CD14-positive monocyte (primary cell): ENCODE results near the gene CCL26. TPM values are rescaled to one million over a fixed set of nuclear protein-coding genes. Genes with fewer than 3 reads are reported as not detected.

Source experiments
- DNase-seq, 3 donors: peaks; one replicate each; pipeline ENCODE4 v3.0.0-alpha.2; 2011 to 2022
- H2AFZ ChIP-seq: 2 replicates; pipeline ENCODE4 v1.6.0; 2012; ENCODE audit warnings: mild to moderate bottlenecking, low read depth, low read length, inconsistent platforms; ENCODE audit not compliant: insufficient read depth, poor library complexity, severe bottlenecking
- H3K27ac ChIP-seq, 2 donors: 1 replicate in 1 of 2; 2 replicates in 1 of 2; pipeline ENCODE4 v1.5.1; 2012 to 2013; ENCODE audit warnings: low read length in 2 of 2, control low read depth in 1 of 2, inconsistent platforms in 1 of 2, low read depth in 1 of 2, mild to moderate bottlenecking in 1 of 2
- H3K27me3 ChIP-seq, 2 donors: one replicate each; pipeline versions ENCODE4 v1.6.0 to v1.6.1; 2011 to 2013; ENCODE audit warnings: low read length in 2 of 2; ENCODE audit not compliant: control insufficient read depth in 2 of 2, insufficient read depth in 2 of 2
- H3K36me3 ChIP-seq, 2 donors: replicated peaks in 1 of 2; 1 replicate in 1 of 2; 2 replicates in 1 of 2; pipeline versions ENCODE4 v1.5.1 to v1.6.1; 2012 to 2013; ENCODE audit warnings: low read length in 2 of 2, control low read depth in 1 of 2, inconsistent platforms in 1 of 2, mild to moderate bottlenecking in 1 of 2; ENCODE audit not compliant: insufficient read depth in 2 of 2, control insufficient read depth in 1 of 2
- H3K4me1 ChIP-seq, 2 donors: 1 replicate in 1 of 2; 2 replicates in 1 of 2; pipeline versions ENCODE4 v1.5.1 to v1.6.1; 2012 to 2013; ENCODE audit warnings: low read length in 2 of 2, control low read depth in 1 of 2, inconsistent platforms in 1 of 2, mild to moderate bottlenecking in 1 of 2, moderate library complexity in 1 of 2; ENCODE audit not compliant: insufficient read depth in 2 of 2, control insufficient read depth in 1 of 2
- H3K4me2 ChIP-seq: replicated peaks from 2 replicates; pipeline ENCODE3; 2012; ENCODE audit warnings: low read length, moderate library complexity, mild to moderate bottlenecking; ENCODE audit not compliant: poor library complexity, severe bottlenecking; ENCODE audit errors: extremely low read depth
- H3K4me3 ChIP-seq, 3 experiments: fragments of 200-600 bp in 1 of 3; sonication (generic) in 1 of 3; replicated peaks in 1 of 3; 1 replicate in 2 of 3; 2 replicates in 1 of 3; pipeline ENCODE4 v1.5.1; 2011 to 2013; ENCODE audit warnings: low read length in 3 of 3, mild to moderate bottlenecking in 3 of 3, control low read depth in 2 of 3, low read depth in 2 of 3, inconsistent platforms in 1 of 3, moderate library complexity in 1 of 3
- H3K79me2 ChIP-seq: 2 replicates; pipeline ENCODE4 v1.6.0; 2012; ENCODE audit warnings: mild to moderate bottlenecking, control low read depth, inconsistent platforms, low read length, moderate library complexity; ENCODE audit not compliant: insufficient read depth
- H3K9ac ChIP-seq: 2 replicates; pipeline ENCODE4 v1.6.0; 2017; ENCODE audit warnings: low read length, mild to moderate bottlenecking; ENCODE audit not compliant: insufficient read depth, poor library complexity, severe bottlenecking
- H3K9me3 ChIP-seq, 2 donors: replicated peaks in 1 of 2; 1 replicate in 1 of 2; 2 replicates in 1 of 2; pipeline versions ENCODE4 v1.5.1 to v1.6.1; 2012 to 2013; ENCODE audit warnings: low read length in 2 of 2, control low read depth in 1 of 2; ENCODE audit not compliant: control insufficient read depth in 1 of 2, insufficient read depth in 1 of 2
- H4K20me1 ChIP-seq: 2 replicates; pipeline ENCODE4 v1.6.0; 2012; ENCODE audit warnings: mild to moderate bottlenecking, low read length, control low read depth, moderate library complexity; ENCODE audit not compliant: insufficient read depth
- H3K27ac Mint-ChIP-seq, 7 donors: one replicate each; pipeline ENCODE4 v1.8.0; 2020; ENCODE audit warnings: mild to moderate bottlenecking in 7 of 7, mixed read lengths in 7 of 7, moderate library complexity in 6 of 7, inconsistent platforms in 2 of 7
- H3K27me3 Mint-ChIP-seq, 3 donors: one replicate each; pipeline ENCODE4 v1.8.0; 2021 to 2022; ENCODE audit warnings: low read depth in 3 of 3, mild to moderate bottlenecking in 3 of 3, mixed read lengths in 3 of 3, moderate library complexity in 3 of 3, inconsistent platforms in 1 of 3
- H3K36me3 Mint-ChIP-seq, 2 donors: one replicate each; pipeline ENCODE4 v1.8.0; 2020; ENCODE audit warnings: mixed read lengths in 2 of 2, inconsistent platforms in 1 of 2, mild to moderate bottlenecking in 1 of 2
- H3K4me1 Mint-ChIP-seq: one replicate; pipeline ENCODE4 v1.8.0; 2020; ENCODE audit warnings: mild to moderate bottlenecking, mixed read lengths
- H3K4me3 Mint-ChIP-seq, 2 donors: one replicate each; pipeline ENCODE4 v1.8.0; 2020; ENCODE audit warnings: mild to moderate bottlenecking in 2 of 2, mixed read lengths in 2 of 2, moderate library complexity in 1 of 2
- H3K9me3 Mint-ChIP-seq, 7 donors: one replicate each; pipeline ENCODE4 v1.8.0; 2020 to 2022; ENCODE audit warnings: mixed read lengths in 7 of 7, mild to moderate bottlenecking in 6 of 7, moderate library complexity in 6 of 7, inconsistent platforms in 2 of 7
- CTCF ChIP-seq: fragments of 200-600 bp; IDR thresholded peaks from one replicate; pipeline ENCODE4 v1.8.0; 2022; ENCODE audit warnings: antibody characterized with exemption, mild to moderate bottlenecking
- WGBS: methylation state at CpG from one replicate; pipeline ENCODE4 v1.1.5; 2013; ENCODE audit warnings: missing lambda C conversion rate; ENCODE audit not compliant: insufficient coverage; 5-methylcytosine and 5-hydroxymethylcytosine counted together
- intact Hi-C, 2 donors: fragments of 100-400 bp; cut with micrococcal nuclease; formaldehyde crosslinking; loops; one replicate each; pipeline versions ENCODE4 v1.15.0 to v1.15.1; 2023
- polyA plus RNA-seq, 3 donors: library from polyadenylated mRNA; depleted of rRNA in 1 of 3; unstranded in 2 of 3; stranded (reverse) in 1 of 3; fragments of 300-500 nt in 2 of 3; fragments of >200 nt in 1 of 3; fragmentation: Illumina TruSeq in 2 of 3; gene quantifications; 1 replicate in 2 of 3; 2 replicates in 1 of 3; pipeline ENCODE4 v1.2.3, GENCODE V29; 2012 to 2021

Gene CCL26
- polyA plus RNA-seq, 3 donors, result not detected

GRCh38 chr7:75743455-75743859 lies 28.6 kb downstream of the CCL26 start:
- Mint-ChIP-seq H3K4me3 (no peak overlapping the region), H3K36me3 (no peaks in the 10 kb centered on the region), H3K27ac (peak overlapping the region in 1 of 7 donors; percentile 50), H3K9me3 (peaks cover 0 to 3% (median 0%) of the 10 kb centered on the region in 7 donors), H3K27me3 (peaks cover 1 to 7% (median 5%) of the 10 kb centered on the region in 3 donors), H3K4me1 (peaks cover 25% of the 10 kb centered on the region)
- WGBS, result 100% methylated on average over 1 of the region's 4 CpGs
- H4K20me1 ChIP-seq, result no peaks in the 10 kb centered on the region
- no peaks in the 10 kb centered on the region for H3K79me2 ChIP-seq
- H3K9me3 ChIP-seq, result no peaks in the 10 kb centered on the region
- no peak overlapping the region for H3K9ac ChIP-seq
- no peak overlapping the region for H2AFZ ChIP-seq
- peaks cover 28 to 31% of the 10 kb centered on the region in 2 donors for H3K4me1 ChIP-seq
- TF ChIP-seq CTCF, result no peak
- DNase-seq, result no peak
- no peaks in the 10 kb centered on the region for H3K27me3 ChIP-seq
- no peaks in the 10 kb centered on the region for H3K36me3 ChIP-seq
- intact Hi-C loops, result loop anchor here in 1 of 2 donors (10.0 kb wide), 1 partner anchor 69 kb away; no protein-coding TSS in a partner anchor
- H3K27ac ChIP-seq, result no peak overlapping the region
- no peak overlapping the region for H3K4me3 ChIP-seq
- H3K4me2 ChIP-seq, result no peak overlapping the region

- H3K9me3 ChIP-seq, result no peaks in the 10 kb centered on the region
- peak overlapping the region; percentile 41 for H2AFZ ChIP-seq
- peaks cover 1 to 10% (median 8%) of the 10 kb centered on the region in 3 donors for H3K27me3 Mint-ChIP-seq
- peak overlapping the region; percentile 80 to 99 (median 90) for H3K27ac Mint-ChIP-seq
- peak; percentile 73 to 85 (median 82) for DNase-seq
- H3K9me3 Mint-ChIP-seq, result no peaks in the 10 kb centered on the region
- H3K4me1 ChIP-seq, result peaks cover 36 to 40% of the 10 kb centered on the region in 2 donors
- H3K4me3 ChIP-seq, result peak overlapping the region; percentile 8 to 80 (median 14)
- H3K9ac ChIP-seq, result no peak overlapping the region
- peaks cover 2% of the 10 kb centered on the region for H4K20me1 ChIP-seq
- TF ChIP-seq CTCF, result no peak
- peaks cover 34% of the 10 kb centered on the region for H3K4me1 Mint-ChIP-seq
- H3K4me3 Mint-ChIP-seq, result peak overlapping the region; percentile 57 to 81
- no peaks in the 10 kb centered on the region for H3K36me3 Mint-ChIP-seq
- intact Hi-C loops, result loop anchor here in 1 of 2 donors (10.0 kb wide), 1 partner anchor 66 kb away; no protein-coding TSS in a partner anchor
- H3K27me3 ChIP-seq, result no peaks in the 10 kb centered on the region
- H3K36me3 ChIP-seq, result no peaks in the 10 kb centered on the region
- H3K4me2 ChIP-seq, result peak overlapping the region; percentile 75
- H3K79me2 ChIP-seq, result peaks cover 6% of the 10 kb centered on the region
- H3K27ac ChIP-seq, result peak overlapping the region; percentile 90 to 93
- 0% methylated on average over 5 of the region's 13 CpGs for WGBS
Observed at GRCh38 chr7:75740846-75741497, 31.0 kb downstream of the CCL26 start.
